HCT116 (cell line): ENCODE data around the gene PPP2R5B. TPM values are rescaled to one million over a fixed set of nuclear protein-coding genes. Genes with fewer than 3 reads are reported as not detected.

Experiments
- ATAC-seq: fragments of 200-7000 bp; cut with Tn5 transposase; 2 replicates; pipeline ENCODE4 v1.9.1; 2020; ENCODE audit warnings: mild to moderate bottlenecking, moderate library complexity
- BruUV-seq: library from RNA; stranded (reverse); fragments of 400-500 nt; replicated peaks from 2 replicates; lab custom pipeline; 2021; lab: Mats Ljungman, UMichigan
- CTCF ChIA-PET: fragments of 300-600 bp; sonication (Branson Sonifier 250); formaldehyde crosslinking; loops from one replicate; lab custom pipeline; 2021; ENCODE audit warnings: antibody characterized with exemption; lab: Charles Lee
- POLR2A ChIA-PET: fragments of 300-600, 350-600 bp; sonication (Branson Sonifier 250); formaldehyde crosslinking; loops from one replicate; lab custom pipeline; 2021; ENCODE audit warnings: antibody characterized with exemption; lab: Charles Lee
- RAD21 ChIA-PET, 2 experiments: fragments of 300-600 bp; sonication (Branson Sonifier 250); formaldehyde crosslinking; loops; one replicate each; lab custom pipeline; 2023; ENCODE audit warnings: low total read pairs in 2 of 2; ENCODE audit not compliant: uncharacterized antibody in 2 of 2, unreplicated experiment in 2 of 2, low non-redundant PET in 1 of 2; lab: Charles Lee
- DNase-seq: peaks from one replicate; pipeline ENCODE4 v3.0.0-alpha.2; 2010; ENCODE audit warnings: low read depth, low spot score
- H2AFZ ChIP-seq: fragments of 200-600 bp; shearing (Covaris generic), sonication (generic); 2 replicates; pipeline ENCODE4 v1.6.1; 2017; ENCODE audit warnings: low read depth, mixed run types, mixed read lengths, antibody characterized with exemption, low read length; ENCODE audit not compliant: poor library complexity, severe bottlenecking
- H3K27ac ChIP-seq: 2 replicates; pipeline ENCODE4 v1.5.1; 2012; ENCODE audit warnings: low read depth, low read length
- H3K27me3 ChIP-seq: fragments of 200-600 bp; sonication (generic); 2 replicates; pipeline ENCODE4 v1.6.1; 2016; ENCODE audit warnings: mixed run types, low read length, mixed read lengths; ENCODE audit not compliant: insufficient read depth
- H3K36me3 ChIP-seq, 2 experiments: fragments of 200-500 bp in 1 of 2; fragments of 200-600 bp in 1 of 2; sonication (Bioruptor generic) in 1 of 2; sonication (generic) in 1 of 2; 2 replicates each; pipeline versions ENCODE4 v1.5.1 to v1.6.1; 2014 to 2016; ENCODE audit warnings: low read length in 2 of 2, inconsistent platforms in 1 of 2, mixed read lengths in 1 of 2, mixed run types in 1 of 2; ENCODE audit not compliant: insufficient read depth in 2 of 2, control insufficient read depth in 1 of 2
- H3K4me1 ChIP-seq, 2 experiments: fragments of 200-600 bp in 1 of 2; sonication (generic) in 1 of 2; 2 replicates each; pipeline versions ENCODE4 v1.5.1 to v1.6.1; 2012 to 2017; ENCODE audit warnings: low read length in 2 of 2, inconsistent platforms in 1 of 2, mild to moderate bottlenecking in 1 of 2, mixed read lengths in 1 of 2, mixed run types in 1 of 2, moderate library complexity in 1 of 2; ENCODE audit not compliant: insufficient read depth in 2 of 2, control insufficient read depth in 1 of 2
- H3K4me2 ChIP-seq: fragments of 200-600 bp; sonication (generic); 2 replicates; pipeline ENCODE4 v1.6.1; 2017; ENCODE audit warnings: mixed run types, low read length, mixed read lengths
- H3K4me3 ChIP-seq, 2 experiments: fragments of 200-600 bp in 1 of 2; sonication (generic) in 1 of 2; replicated peaks in 1 of 2; 2 replicates each; pipeline ENCODE4 v1.5.1; 2011 to 2016; ENCODE audit warnings: low read length in 2 of 2, control low read depth in 1 of 2, low read depth in 1 of 2, mild to moderate bottlenecking in 1 of 2, mixed read lengths in 1 of 2, mixed run types in 1 of 2
- H3K79me2 ChIP-seq: fragments of 200-600 bp; sonication (generic); 2 replicates; pipeline ENCODE4 v1.6.1; 2017; ENCODE audit warnings: mild to moderate bottlenecking, mixed run types, low read length, moderate library complexity, mixed read lengths; ENCODE audit not compliant: insufficient read depth
- H3K9ac ChIP-seq: fragments of 200-600 bp; sonication (generic); 2 replicates; pipeline ENCODE4 v1.6.1; 2016; ENCODE audit warnings: low read length, mixed read lengths
- H3K9me2 ChIP-seq: fragments of 200-600 bp; sonication (generic), shearing (Covaris generic); 2 replicates; pipeline ENCODE4 v1.6.1; 2017; ENCODE audit warnings: mixed run types, mild to moderate bottlenecking, moderate library complexity; ENCODE audit not compliant: insufficient read depth
- H3K9me3 ChIP-seq, 2 experiments: fragments of 200-500 bp in 1 of 2; fragments of 200-600 bp in 1 of 2; sonication (Bioruptor generic) in 1 of 2; sonication (generic) in 1 of 2; 2 replicates each; pipeline ENCODE4 v1.6.1; 2014 to 2017; ENCODE audit warnings: low read length in 2 of 2, mixed read lengths in 2 of 2, inconsistent platforms in 1 of 2, low read depth in 1 of 2, mild to moderate bottlenecking in 1 of 2, mixed run types in 1 of 2, moderate library complexity in 1 of 2; ENCODE audit not compliant: control insufficient read depth in 1 of 2, insufficient read depth in 1 of 2
- H4K20me1 ChIP-seq: fragments of 200-600 bp; sonication (generic), shearing (Covaris generic); 2 replicates; pipeline ENCODE4 v1.6.1; 2017; ENCODE audit warnings: mixed run types, mild to moderate bottlenecking, moderate library complexity; ENCODE audit not compliant: insufficient read depth
- EZH2phosphoT487 ChIP-seq: fragments of 200-600 bp; IDR thresholded peaks from 2 replicates; pipeline ENCODE4 v1.6.1; 2018; ENCODE audit warnings: antibody characterized with exemption, borderline replicate concordance
- RAD21 ChIP-seq: IDR thresholded peaks from 2 replicates; pipeline ENCODE4 v1.6.1; 2012; ENCODE audit warnings: low read depth, mild to moderate bottlenecking
- intact Hi-C: fragments of 100-400 bp; cut with micrococcal nuclease; formaldehyde crosslinking; loops from 2 replicates; pipeline ENCODE4 v1.10.0; 2022
- total RNA-seq: library from RNA; stranded (reverse); gene quantifications from one replicate; pipeline ENCODE4 v1.2.1, GENCODE V29; 2021; ENCODE audit not compliant: unreplicated experiment
- TF ChIP-seq, protein P1 (sequence below), 3 experiments: fragments of 200-600 bp in 1 of 3; sonication (generic) in 1 of 3; IDR thresholded peaks in 2 of 3; conservative IDR thresholded peaks in 1 of 3; 2 replicates each; pipeline ENCODE4 v1.5.1; 2012 to 2017; ENCODE audit warnings: low read depth in 2 of 3, low read length in 2 of 3, antibody characterized with exemption in 1 of 3, borderline replicate concordance in 1 of 3, control low read depth in 1 of 3, mild to moderate bottlenecking in 1 of 3, mixed read lengths in 1 of 3, mixed run types in 1 of 3, moderate library complexity in 1 of 3; ENCODE audit not compliant: insufficient read depth in 1 of 3

Gene PPP2R5B
- total RNA-seq, 1 experiment from 2014 or later: 10.9 TPM

DNA sequence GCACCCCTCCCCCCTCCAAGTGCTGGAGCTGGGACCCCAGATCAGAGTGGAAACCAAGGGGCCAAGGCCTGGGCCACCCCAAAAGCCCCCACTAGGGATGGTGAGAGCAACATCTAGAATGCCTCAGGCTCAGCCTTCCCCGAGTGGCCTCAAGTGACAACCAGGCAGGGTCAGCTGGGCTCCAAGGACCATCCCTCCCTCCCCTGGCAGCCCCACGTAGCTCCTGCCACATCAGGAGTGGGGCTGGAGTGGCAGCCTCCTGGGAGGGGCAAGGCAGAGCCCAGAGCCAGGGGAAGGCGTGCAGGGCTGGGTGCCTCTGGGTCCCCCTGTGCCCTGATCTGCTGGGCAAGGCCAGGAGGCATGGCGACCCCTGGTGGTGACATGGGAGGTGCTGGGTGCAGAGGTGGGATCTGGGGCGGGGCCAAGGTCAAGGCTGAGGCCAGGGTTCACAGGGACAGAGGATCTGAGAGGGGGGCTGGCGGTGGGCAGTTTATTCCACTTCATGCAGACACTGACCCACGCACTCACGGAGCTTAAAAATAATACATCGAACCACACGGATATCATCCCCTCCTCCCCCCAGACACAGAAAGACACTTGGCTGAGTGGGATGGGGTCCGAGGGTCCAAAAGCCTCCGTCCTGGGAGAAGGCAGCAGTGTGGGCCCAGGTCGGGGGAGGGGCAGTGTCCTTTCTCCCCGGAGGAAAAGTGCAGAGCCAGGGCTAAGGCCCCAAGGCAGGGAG lies 30.2 kb upstream of the PPP2R5B start:
- no peak for DNase-seq

More for the DNA sequence above, 30.2 kb upstream of the PPP2R5B start:
- H3K36me3 ChIP-seq: no peaks in the 10 kb centered on the region
- H2AFZ ChIP-seq: no peak overlapping the region
- H4K20me1 ChIP-seq: no peaks in the 10 kb centered on the region
- TF ChIP-seq EZH2phosphoT487: no peak
- TF ChIP-seq, protein P1, sequence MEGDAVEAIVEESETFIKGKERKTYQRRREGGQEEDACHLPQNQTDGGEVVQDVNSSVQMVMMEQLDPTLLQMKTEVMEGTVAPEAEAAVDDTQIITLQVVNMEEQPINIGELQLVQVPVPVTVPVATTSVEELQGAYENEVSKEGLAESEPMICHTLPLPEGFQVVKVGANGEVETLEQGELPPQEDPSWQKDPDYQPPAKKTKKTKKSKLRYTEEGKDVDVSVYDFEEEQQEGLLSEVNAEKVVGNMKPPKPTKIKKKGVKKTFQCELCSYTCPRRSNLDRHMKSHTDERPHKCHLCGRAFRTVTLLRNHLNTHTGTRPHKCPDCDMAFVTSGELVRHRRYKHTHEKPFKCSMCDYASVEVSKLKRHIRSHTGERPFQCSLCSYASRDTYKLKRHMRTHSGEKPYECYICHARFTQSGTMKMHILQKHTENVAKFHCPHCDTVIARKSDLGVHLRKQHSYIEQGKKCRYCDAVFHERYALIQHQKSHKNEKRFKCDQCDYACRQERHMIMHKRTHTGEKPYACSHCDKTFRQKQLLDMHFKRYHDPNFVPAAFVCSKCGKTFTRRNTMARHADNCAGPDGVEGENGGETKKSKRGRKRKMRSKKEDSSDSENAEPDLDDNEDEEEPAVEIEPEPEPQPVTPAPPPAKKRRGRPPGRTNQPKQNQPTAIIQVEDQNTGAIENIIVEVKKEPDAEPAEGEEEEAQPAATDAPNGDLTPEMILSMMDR (IDR thresholded peaks at IDR 0.05 in 2 of 3, conservative IDR thresholded peaks at IDR 0.05 in 1 of 3; ENCODE audit: borderline replicate concordance in 1 of 3, insufficient read depth in 1 of 3, low read depth in 2 of 3, low read length in 2 of 3): peak; percentile 92 to 96 (median 93)
- TF ChIP-seq RAD21: peak; percentile 91
- TF ChIP-seq, all 23 proteins: peak for 2
- ChIA-PET RAD21 (interaction anchor here in 1 of 2 experiments (1.3 kb wide), 1 partner anchor 46 kb away, joined by 4 read pairs; no protein-coding TSS in a partner anchor), POLR2A (no interaction called here), CTCF (interaction anchor here (0.8 to 10.8 kb wide), 3 partner anchors 39 to 106 kb away, joined by 3 to 112 read pairs (median 3); no protein-coding TSS in a partner anchor)
- Histone ChIP-seq H3K27ac (no peak overlapping the region; the same call in 1 of the 2 replicates), H3K79me2 (no peaks in the 10 kb centered on the region), H3K4me3 (no peak overlapping the region), H3K9ac (no peak overlapping the region), H3K4me2 (0 out of 2 replicates have a peak overlapping the region, but pooled peaks have one; percentile 13), H3K9me3 (no peaks in the 10 kb centered on the region), H3K4me1 (peaks cover 0 to 16% of the 10 kb centered on the region in 2 experiments; a peak in 2 of 4 replicates), H3K9me2 (no peaks in the 10 kb centered on the region), H3K27me3 (no peaks in the 10 kb centered on the region)
- peak; percentile 94 for ATAC-seq
- BruUV-seq: no TSS peak
- intact Hi-C loops: loop anchor here (1.0 kb wide), 1 partner anchor 47 kb away; no protein-coding TSS in a partner anchor
